Diencephalon (tissue), 1 donor: ENCODE results near the gene DDX5. TPM values are rescaled to one million over a fixed set of nuclear protein-coding genes. Genes with fewer than 3 reads are reported as not detected.

ENCODE experiments used
- small RNA-seq: library from RNA; depleted of rRNA; stranded (forward); fragments of <200 nt; gene quantifications from one replicate; pipeline ENCODE3, GENCODE V24; 2014
- total RNA-seq: library from RNA; depleted of rRNA; stranded (reverse); fragments of >200 nt; gene quantifications from one replicate; pipeline ENCODE4 v1.2.3, GENCODE V29; 2014

DDX5 gene
- 354 TPM for total RNA-seq

DNA sequence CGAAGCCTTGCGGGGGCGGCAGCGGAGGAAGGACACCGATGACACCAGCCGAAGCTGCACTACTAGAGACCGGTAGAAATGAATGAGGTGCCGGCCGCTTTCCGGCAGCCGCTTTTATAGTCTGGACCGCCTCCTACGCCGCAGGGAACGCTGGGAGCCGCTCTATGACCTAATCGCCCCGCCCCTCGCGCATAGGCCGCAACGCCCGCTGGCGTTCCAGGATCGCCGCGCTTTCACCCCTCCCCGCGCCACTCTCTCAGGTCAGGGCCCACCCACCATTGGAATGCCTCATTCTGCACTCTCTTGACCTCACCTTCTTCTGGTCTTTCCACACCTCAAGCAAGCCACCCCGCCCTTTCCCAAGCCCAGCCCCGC is at the start of gene DDX5:
DDX5 (minus strand) TSS at position 89 of the 375 bp plus-strand sequence. CDS start 170 bp downstream, outside the sequence.

DNA sequence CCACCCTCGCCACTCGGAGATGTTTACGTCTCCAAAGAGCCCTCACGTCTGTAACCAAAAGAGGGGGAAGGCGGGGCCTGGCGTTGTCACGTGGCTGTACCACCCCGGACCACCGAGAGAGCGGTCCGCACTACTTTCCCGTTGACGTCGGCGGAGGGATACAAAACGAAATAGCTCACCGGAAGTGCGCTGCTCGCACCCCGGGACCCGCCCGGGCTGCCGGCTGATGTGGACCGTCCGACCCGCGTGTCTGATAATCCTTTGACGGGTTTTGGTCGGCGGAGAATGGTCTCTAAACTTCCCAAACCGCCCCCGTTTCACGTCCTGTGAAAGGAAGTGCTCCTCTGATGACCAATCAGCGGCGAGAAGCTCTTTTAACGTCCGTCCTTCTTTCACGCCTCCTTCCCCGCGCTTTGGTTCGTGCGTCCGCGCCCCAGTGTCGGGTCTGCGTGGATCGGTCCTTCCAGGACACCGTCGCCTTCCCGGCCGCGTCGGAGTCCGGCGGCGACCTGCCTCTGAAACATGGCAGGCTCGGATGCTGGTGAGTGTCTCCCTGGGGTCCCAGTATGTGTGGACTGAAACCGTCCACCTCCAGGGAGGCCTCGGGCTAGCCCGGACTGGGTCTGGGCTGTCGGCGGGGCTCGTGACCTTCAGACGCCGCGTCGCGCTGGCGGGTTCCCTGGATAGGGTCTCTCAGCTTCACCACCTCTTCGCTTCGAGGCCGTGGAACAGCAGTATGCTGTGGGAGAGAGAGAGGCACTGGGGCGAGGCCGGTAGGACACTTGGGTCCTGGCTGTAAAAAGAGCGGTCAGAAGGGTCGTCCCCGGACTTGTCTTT is 705 bp upstream of the DDX5 start, which contains the start of gene CEP95:
CEP95 (plus strand) TSS at position 402 of the 837 bp plus-strand sequence; CDS start at position 523, 121 bp downstream.

DNA sequence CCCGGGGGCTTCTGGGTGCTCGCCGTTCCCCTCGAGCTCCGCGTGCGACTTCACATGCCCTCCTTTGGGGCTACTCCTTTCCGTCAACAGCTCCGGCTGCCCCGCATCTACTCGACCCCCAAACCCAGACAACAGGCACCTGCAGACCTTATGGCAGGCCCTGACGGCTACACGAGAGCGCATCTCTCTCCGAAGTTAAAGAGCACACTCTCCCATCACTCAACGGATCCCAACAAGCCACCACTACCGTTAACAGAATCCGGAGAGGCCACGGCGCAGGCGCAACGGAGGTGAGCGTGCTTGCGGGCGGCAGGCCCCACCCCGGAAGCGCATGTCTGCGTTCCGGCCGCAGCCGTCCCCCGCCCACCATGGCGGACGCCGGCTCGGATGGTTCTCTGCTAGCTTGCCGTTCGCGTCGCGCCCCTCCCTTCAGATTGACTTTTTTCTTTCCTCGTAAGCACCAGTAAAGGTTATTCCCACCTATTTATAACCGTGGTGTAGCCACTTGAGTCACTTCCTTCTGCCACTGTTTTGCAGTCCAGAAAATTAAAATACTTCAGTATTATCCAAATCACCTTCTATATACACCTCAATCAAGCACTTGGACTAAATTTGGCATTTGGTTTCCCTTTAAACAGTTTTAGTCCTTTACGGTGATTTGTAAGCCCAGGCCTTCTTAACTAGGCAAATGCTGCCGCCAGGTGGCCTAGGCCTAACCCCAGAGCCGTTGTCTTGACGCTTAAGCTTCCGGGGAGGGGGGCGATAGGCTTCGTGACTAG is 9.1 kb downstream of the DDX5 start, which contains the start of gene POLG2:
POLG2 (minus strand) TSS at position 269 of the 779 bp plus-strand sequence; CDS start at position 183, 86 bp downstream.

DNA sequence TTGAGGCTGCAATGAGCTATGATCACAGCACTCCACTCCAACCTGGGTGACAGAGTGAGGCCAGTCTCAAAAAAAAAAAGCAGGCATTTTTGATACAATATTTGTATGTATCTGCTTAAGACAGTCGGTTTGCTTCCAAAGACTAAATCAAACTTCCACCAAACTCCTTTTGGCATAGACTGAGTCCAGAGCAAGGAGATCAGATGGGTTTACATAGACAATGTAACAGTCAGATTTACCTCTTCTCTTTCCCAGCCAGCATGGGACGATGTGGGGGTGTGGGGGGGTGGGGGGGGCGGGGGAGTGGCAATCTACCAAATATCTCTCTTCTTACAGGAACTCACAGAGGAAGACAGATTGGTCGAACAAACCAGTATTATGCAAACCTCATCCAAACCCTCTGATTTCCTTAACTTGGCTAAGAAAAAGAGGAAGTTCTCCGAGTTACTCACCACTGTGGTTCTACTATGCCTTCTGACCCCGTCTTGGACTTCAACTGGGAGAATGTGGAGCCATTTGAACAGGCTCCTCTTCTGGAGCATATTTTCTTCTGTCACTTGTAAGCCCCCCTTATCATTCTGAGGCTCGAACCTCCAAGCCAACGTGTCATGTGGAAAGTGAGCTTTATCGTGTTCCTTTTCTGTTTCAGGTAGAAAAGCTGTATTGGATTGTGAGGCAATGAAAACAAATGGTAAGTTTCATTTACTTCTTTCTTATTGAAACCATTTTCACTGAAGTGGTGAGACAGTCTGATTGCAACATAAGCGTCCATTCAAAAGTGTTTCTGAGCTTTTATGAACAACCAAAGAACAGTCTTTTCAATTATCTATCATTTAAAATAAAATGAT is 57.2 kb downstream of the DDX5 start, which contains the start of gene MILR1:
MILR1 (plus strand) TSS at position 451 of the 848 bp plus-strand sequence; CDS start at position 505, 54 bp downstream.

Small RNA genes within 50 kb of the gene (small RNA-seq; reads per million reads assigned to genes)
- not detected for gene ATP5MFP4

Other genes starting within 250 kb of the DDX5 start
- gene TEX2, start 243.0 kb downstream of the DDX5 start, total RNA-seq = 42.7 TPM
- gene PECAM1, start 115.4 kb downstream of the DDX5 start, total RNA-seq = 7.4 TPM
- gene MILR1, start 57.2 kb downstream of the DDX5 start, total RNA-seq = 3.7 TPM
- gene POLG2, start 9.2 kb downstream of the DDX5 start, total RNA-seq = 12.2 TPM
- 54.4 TPM for gene CEP95, start 688 bp upstream of the DDX5 start, total RNA-seq
- 52.1 TPM for gene SMURF2, start 156.0 kb upstream of the DDX5 start, total RNA-seq